ENCODE measurements around the gene FGFR4. TPM values are rescaled to one million over a fixed set of nuclear protein-coding genes. Genes with fewer than 3 reads are reported as not detected.

The FGFR4 gene
- total RNA-seq, 1 donor from 2014 or later = 1.1 TPM

- H3K27me3 Mint-ChIP-seq (ENCODE audit: low read depth) = no peaks in the 10 kb centered on the region
- H3K4me3 Mint-ChIP-seq (ENCODE audit: unreplicated experiment) = no peak overlapping the region
- peaks cover 14% of the 10 kb centered on the region for H3K36me3 Mint-ChIP-seq (ENCODE audit: low read depth)
- H3K9me3 Mint-ChIP-seq (ENCODE audit: low read depth) = no peaks in the 10 kb centered on the region
- TF ChIP-seq CTCF (IDR thresholded peaks at IDR 0.05) = no peak
- peak; percentile 40 for DNase-seq (ENCODE audit: low spot score)
- no peak overlapping the region for H3K27ac Mint-ChIP-seq (ENCODE audit: unreplicated experiment)
- H3K4me1 Mint-ChIP-seq (ENCODE audit: low read depth) = no peaks in the 10 kb centered on the region
Measured at GRCh38 chr5:177064500-177065277, 22.0 kb upstream of the FGFR4 start.

- Mint-ChIP-seq H3K27ac (ENCODE audit: unreplicated experiment) (no peak overlapping the region), H3K9me3 (ENCODE audit: low read depth) (no peaks in the 10 kb centered on the region), H3K4me1 (ENCODE audit: low read depth) (no peaks in the 10 kb centered on the region), H3K27me3 (ENCODE audit: low read depth) (no peaks in the 10 kb centered on the region), H3K4me3 (ENCODE audit: unreplicated experiment) (no peak overlapping the region), H3K36me3 (ENCODE audit: low read depth) (peaks cover 14% of the 10 kb centered on the region)
- TF ChIP-seq CTCF (IDR thresholded peaks at IDR 0.05) = no peak
- no peak for DNase-seq (ENCODE audit: low spot score)
Measured at GRCh38 chr5:177065491-177065890, 21.2 kb upstream of the FGFR4 start.

GRCh38 chr5:177066224-177066623 lies 20.5 kb upstream of the FGFR4 start:
- Mint-ChIP-seq H3K27ac (ENCODE audit: unreplicated experiment) (no peak overlapping the region), H3K4me1 (ENCODE audit: low read depth) (peaks cover 5% of the 10 kb centered on the region), H3K36me3 (ENCODE audit: low read depth) (peaks cover 14% of the 10 kb centered on the region), H3K4me3 (ENCODE audit: unreplicated experiment) (no peak overlapping the region), H3K9me3 (ENCODE audit: low read depth) (no peaks in the 10 kb centered on the region), H3K27me3 (ENCODE audit: low read depth) (no peaks in the 10 kb centered on the region)
- no peak for TF ChIP-seq CTCF (IDR thresholded peaks at IDR 0.05)
- no peak for DNase-seq (ENCODE audit: low spot score)

GRCh38 chr5:177067503-177067902 lies 19.2 kb upstream of the FGFR4 start:
- no peak for TF ChIP-seq CTCF (IDR thresholded peaks at IDR 0.05)
- Mint-ChIP-seq H3K27ac (ENCODE audit: unreplicated experiment) (no peak overlapping the region), H3K36me3 (ENCODE audit: low read depth) (peaks cover 8% of the 10 kb centered on the region), H3K27me3 (ENCODE audit: low read depth) (no peaks in the 10 kb centered on the region), H3K4me1 (ENCODE audit: low read depth) (peaks cover 10% of the 10 kb centered on the region), H3K4me3 (ENCODE audit: unreplicated experiment) (no peak overlapping the region), H3K9me3 (ENCODE audit: low read depth) (no peaks in the 10 kb centered on the region)
- DNase-seq (ENCODE audit: low spot score) = no peak

- Mint-ChIP-seq H3K4me3 (ENCODE audit: unreplicated experiment) (no peak overlapping the region), H3K27me3 (ENCODE audit: low read depth) (no peaks in the 10 kb centered on the region), H3K9me3 (ENCODE audit: low read depth) (no peaks in the 10 kb centered on the region), H3K36me3 (ENCODE audit: low read depth) (peaks cover 4% of the 10 kb centered on the region), H3K27ac (ENCODE audit: unreplicated experiment) (peak overlapping the region; percentile 53), H3K4me1 (ENCODE audit: low read depth) (peaks cover 10% of the 10 kb centered on the region)
- DNase-seq (ENCODE audit: low spot score) = no peak
- no peak for TF ChIP-seq CTCF (IDR thresholded peaks at IDR 0.05)
Measured at GRCh38 chr5:177070536-177071191, 16.1 kb upstream of the FGFR4 start.
